Activated T-helper 2 cell treated with anti-CD3 and anti-CD28 coated beads, Interferon-gamma antibody, Interleukin-2, Interleukin-4, amounts not matched to agents 10 μg/mL and 5 μg/mL and 100 μg/mL, durations not matched to agents 14 hours and 24 hours and 36 hours (primary cell): ENCODE measurements around the gene PPP2R5D. TPM values are rescaled to one million over a fixed set of nuclear protein-coding genes. Genes with fewer than 3 reads are reported as not detected.
"Not testable (repeated sequence)": the region's sequence is repeated elsewhere in the genome, so short reads cannot be mapped to it uniquely, and the experiment has no call there.

Experiments used
- DNase-seq: peaks from one replicate; pipeline ENCODE4 v3.0.0; 2021; ENCODE audit warnings: low spot score
- H3K27ac Mint-ChIP-seq: one replicate; pipeline ENCODE4 v1.8.0; 2021; ENCODE audit warnings: mixed read lengths
- H3K27me3 Mint-ChIP-seq: one replicate; pipeline ENCODE4 v1.8.0; 2021; ENCODE audit warnings: low read depth, mixed read lengths
- H3K36me3 Mint-ChIP-seq: one replicate; pipeline ENCODE4 v1.8.0; 2021; ENCODE audit warnings: low read depth, mixed read lengths
- H3K4me1 Mint-ChIP-seq: one replicate; pipeline ENCODE4 v1.8.0; 2021; ENCODE audit warnings: low read depth, mixed read lengths
- H3K4me3 Mint-ChIP-seq: one replicate; pipeline ENCODE4 v1.8.0; 2021; ENCODE audit warnings: low read depth, mild to moderate bottlenecking, moderate library complexity, mixed read lengths
- H3K9me3 Mint-ChIP-seq: one replicate; pipeline ENCODE4 v1.8.0; 2021; ENCODE audit warnings: mixed read lengths
- intact Hi-C: fragments of 100-400 bp; cut with micrococcal nuclease; formaldehyde crosslinking; loops from one replicate; pipeline ENCODE4 v1.15.1; 2023
- total RNA-seq: library from RNA; stranded (reverse); gene quantifications from 2 replicates; pipeline ENCODE4 v1.2.3, GENCODE V29; 2022

The PPP2R5D gene
- total RNA-seq, 1 donor from 2014 or later: 63.2 TPM

DNA sequence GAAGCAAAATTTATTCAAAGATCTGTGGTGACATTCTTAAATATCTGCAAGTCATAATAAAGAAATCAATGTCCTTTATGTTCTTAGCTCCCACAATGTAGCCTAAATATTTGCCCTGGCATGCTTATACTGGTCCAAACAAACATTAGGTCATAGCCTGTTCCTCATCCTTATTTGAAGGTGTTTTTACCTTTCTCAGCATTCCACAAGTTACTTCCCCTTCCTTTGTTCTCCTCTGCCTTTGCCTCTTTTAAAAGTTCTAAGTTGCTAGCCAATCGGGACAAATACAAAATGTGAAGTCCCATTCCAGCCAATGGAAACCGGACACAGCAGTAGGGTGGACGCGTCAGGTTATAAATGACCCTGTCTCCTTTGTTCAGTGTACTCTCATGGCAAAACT lies 30.0 kb upstream of the PPP2R5D start:
- H3K4me3 Mint-ChIP-seq, intact Hi-C loops, DNase-seq, H3K9me3 Mint-ChIP-seq, H3K27ac Mint-ChIP-seq, H3K36me3 Mint-ChIP-seq, H3K27me3 Mint-ChIP-seq, H3K4me1 Mint-ChIP-seq: not testable (repeated sequence)

DNA sequence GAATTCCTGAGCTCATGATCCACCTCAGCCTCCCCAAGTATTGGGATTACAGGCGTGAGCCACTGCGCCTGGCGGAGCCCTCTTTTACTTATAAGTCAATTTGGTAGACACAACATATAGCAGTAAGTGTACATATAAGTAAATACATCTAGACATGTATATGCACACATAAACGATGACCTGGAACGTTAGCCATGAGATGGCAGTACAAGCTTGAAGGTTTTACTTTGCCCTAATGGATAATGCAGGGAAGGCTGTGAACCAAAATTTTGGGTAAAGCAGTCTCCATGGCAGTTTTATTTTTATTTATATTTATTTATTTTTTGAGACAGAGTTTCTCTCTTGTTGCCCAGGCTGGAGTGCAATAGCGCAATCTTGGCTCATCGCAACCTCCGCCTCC lies 26.2 kb upstream of the PPP2R5D start:
- H3K27me3 Mint-ChIP-seq: peaks cover 9% of the 10 kb centered on the region

GRCh38 chr6:42959917-42960242 lies 24.5 kb upstream of the PPP2R5D start:
- Mint-ChIP-seq H3K36me3 (peaks cover 23% of the 10 kb centered on the region), H3K27me3 (peaks cover 9% of the 10 kb centered on the region), H3K4me3 (peak overlapping the region; percentile 26), H3K4me1 (peaks cover 10% of the 10 kb centered on the region), H3K9me3 (no peaks in the 10 kb centered on the region), H3K27ac (no peak overlapping the region)
- intact Hi-C loops: no loop called here
- no peak for DNase-seq

More for the DNA sequence above, 26.2 kb upstream of the PPP2R5D start:
- peaks cover 13% of the 10 kb centered on the region for H3K36me3 Mint-ChIP-seq
- H3K27ac Mint-ChIP-seq: no peak overlapping the region
- H3K9me3 Mint-ChIP-seq: no peaks in the 10 kb centered on the region
- intact Hi-C loops: no loop called here
- DNase-seq: no peak
- no peak overlapping the region for H3K4me3 Mint-ChIP-seq
- H3K4me1 Mint-ChIP-seq: peaks cover 10% of the 10 kb centered on the region

GRCh38 chr6:42960243-42961019 lies 23.9 kb upstream of the PPP2R5D start, which contains the start of gene GNMT:
GNMT (plus strand) TSS chr6:42960754; CDS start chr6:42960768, 14 bp downstream.
- Mint-ChIP-seq H3K4me3 (peak within 1 kb of the TSS; percentile 26), H3K4me1 (peaks cover 10% of the 10 kb centered on the region), H3K27ac (no peak within 1 kb of the TSS), H3K36me3 (peaks cover 23% of the 10 kb centered on the region), H3K9me3 (no peaks in the 10 kb centered on the region), H3K27me3 (peaks cover 9% of the 10 kb centered on the region)
- no peak for DNase-seq
- intact Hi-C loops: no loop called here

- DNase-seq: no peak
- H3K4me3 Mint-ChIP-seq: no peak overlapping the region
- peaks cover 23% of the 10 kb centered on the region for H3K36me3 Mint-ChIP-seq
- intact Hi-C loops: no loop called here
- H3K9me3 Mint-ChIP-seq: no peaks in the 10 kb centered on the region
- peaks cover 10% of the 10 kb centered on the region for H3K4me1 Mint-ChIP-seq
- no peak overlapping the region for H3K27ac Mint-ChIP-seq
- H3K27me3 Mint-ChIP-seq: peaks cover 9% of the 10 kb centered on the region
Measured at GRCh38 chr6:42961020-42961470, 23.3 kb upstream of the PPP2R5D start.

DNA sequence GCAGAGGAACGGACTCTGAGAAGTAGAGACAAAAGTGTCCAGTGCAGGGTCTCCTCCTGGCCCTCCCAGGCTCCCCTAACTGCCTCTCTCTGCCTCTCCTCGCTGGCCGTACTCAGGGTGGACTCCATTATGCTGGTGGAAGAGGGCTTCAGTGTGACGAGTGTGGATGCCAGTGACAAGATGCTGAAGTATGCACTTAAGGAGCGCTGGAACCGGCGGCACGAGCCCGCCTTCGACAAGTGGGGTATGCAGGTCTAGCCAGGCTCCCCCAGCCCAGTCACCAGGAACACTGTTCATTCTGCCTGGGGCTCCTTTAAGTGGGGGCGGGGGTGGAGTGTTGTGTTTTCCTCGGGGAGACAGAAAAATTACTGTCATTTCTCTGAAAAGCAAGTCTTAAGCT lies 22.3 kb upstream of the PPP2R5D start:
- Mint-ChIP-seq H3K27ac (no peak overlapping the region), H3K4me3 (no peak overlapping the region), H3K36me3 (peaks cover 23% of the 10 kb centered on the region), H3K4me1 (peaks cover 10% of the 10 kb centered on the region), H3K9me3 (no peaks in the 10 kb centered on the region), H3K27me3 (peaks cover 9% of the 10 kb centered on the region)
- no peak for DNase-seq
- intact Hi-C loops: no loop called here

- Mint-ChIP-seq H3K4me3 (no peak overlapping the region), H3K27ac (no peak overlapping the region), H3K27me3 (peaks cover 9% of the 10 kb centered on the region), H3K36me3 (peaks cover 27% of the 10 kb centered on the region), H3K4me1 (peaks cover 10% of the 10 kb centered on the region), H3K9me3 (no peaks in the 10 kb centered on the region)
- no peak for DNase-seq
- intact Hi-C loops: no loop called here
Measured at GRCh38 chr6:42962502-42963178, 21.7 kb upstream of the PPP2R5D start.

DNA sequence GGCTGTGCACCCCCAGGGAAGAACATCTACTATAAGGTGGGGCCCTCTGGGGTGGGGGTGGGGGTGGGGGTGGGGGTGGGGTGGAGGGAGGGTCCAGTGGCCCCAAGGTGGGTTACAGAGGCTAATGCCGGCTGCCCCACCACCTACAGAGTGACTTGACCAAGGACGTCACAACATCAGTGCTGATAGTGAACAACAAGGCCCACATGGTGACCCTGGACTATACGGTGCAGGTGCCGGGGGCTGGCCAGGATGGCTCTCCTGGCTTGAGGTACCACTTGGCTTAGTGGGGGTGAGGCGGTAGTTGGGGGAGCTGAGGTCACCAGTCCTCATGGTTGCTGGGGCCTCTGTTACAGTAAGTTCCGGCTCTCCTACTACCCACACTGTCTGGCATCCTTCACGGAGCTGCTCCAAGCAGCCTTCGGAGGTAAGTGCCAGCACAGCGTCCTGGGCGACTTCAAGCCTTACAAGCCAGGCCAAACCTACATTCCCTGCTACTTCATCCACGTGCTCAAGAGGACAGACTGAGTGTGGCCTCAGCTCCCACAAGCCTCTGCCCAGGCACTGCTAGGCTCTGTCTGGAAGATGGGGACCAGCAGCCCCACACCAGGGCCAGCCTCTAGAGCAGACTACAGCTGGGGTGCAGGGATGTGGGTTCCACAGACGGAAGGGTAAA lies 21.1 kb upstream of the PPP2R5D start:
- intact Hi-C loops: no loop called here
- H3K4me3 Mint-ChIP-seq: no peak overlapping the region
- peaks cover 9% of the 10 kb centered on the region for H3K27me3 Mint-ChIP-seq
- no peak for DNase-seq
- H3K9me3 Mint-ChIP-seq: no peaks in the 10 kb centered on the region
- peaks cover 10% of the 10 kb centered on the region for H3K4me1 Mint-ChIP-seq
- H3K27ac Mint-ChIP-seq: no peak overlapping the region
- H3K36me3 Mint-ChIP-seq: peaks cover 30% of the 10 kb centered on the region

DNA sequence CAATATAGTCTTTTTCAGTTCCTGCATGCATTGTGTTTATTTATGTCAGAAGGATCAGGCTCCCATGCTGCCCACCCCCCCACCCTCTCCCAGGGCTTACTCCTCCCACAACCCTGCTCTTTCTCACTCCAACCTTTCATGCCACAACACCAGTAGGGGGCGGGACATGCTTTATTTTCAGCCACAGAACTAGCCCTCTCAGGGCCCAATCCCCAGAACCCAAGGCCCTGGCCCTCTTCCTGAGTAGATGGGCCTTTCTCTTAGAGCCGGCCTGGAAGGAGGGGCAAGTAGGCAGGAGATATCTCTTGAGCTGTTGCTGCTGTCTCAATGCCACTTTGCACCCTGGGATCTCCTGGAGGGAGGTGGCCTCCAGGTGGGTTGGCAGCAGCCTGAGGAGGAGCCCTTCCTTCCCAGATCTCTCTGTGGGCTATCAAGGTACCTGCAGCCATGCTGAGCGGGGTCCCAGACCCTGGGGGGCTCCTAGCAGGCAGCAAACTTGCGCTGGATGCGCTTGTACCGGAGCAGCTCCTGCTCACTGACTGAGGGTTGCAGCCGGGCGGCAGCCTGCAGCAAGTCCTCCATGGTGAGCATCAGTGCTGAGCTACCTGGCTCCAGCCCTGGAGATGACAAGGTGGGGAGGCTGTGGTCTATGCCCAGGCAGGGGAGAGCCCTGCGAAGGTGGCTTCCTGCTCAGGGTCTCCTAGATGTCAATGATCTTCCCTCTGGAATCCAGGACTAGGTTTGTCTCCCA lies 20.3 kb upstream of the PPP2R5D start:
- Mint-ChIP-seq H3K9me3 (no peaks in the 10 kb centered on the region), H3K27ac (no peak overlapping the region), H3K4me3 (no peak overlapping the region), H3K4me1 (peaks cover 10% of the 10 kb centered on the region), H3K27me3 (peaks cover 9% of the 10 kb centered on the region), H3K36me3 (peaks cover 30% of the 10 kb centered on the region)
- intact Hi-C loops: no loop called here
- no peak for DNase-seq

DNA sequence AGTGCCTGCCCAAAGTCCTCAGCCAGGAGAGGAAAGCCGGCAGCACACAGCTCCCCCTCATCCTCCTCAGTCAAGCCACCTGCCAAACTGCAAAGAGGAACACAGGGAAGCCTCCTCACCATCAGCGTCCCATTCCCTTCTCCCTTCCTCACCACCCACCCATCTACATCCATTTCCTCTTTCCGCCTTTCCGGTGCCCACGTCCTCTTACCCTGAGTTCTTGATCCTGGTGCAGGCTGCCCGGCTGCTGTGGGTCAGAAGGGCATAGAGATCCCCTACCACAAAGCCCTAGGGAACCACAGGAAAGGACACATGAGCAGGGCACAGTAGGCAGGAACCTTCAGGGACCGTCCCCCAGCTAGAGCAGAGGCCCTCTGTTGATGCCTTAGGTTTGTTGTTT lies 17.8 kb upstream of the PPP2R5D start:
- peaks cover 41% of the 10 kb centered on the region for H3K36me3 Mint-ChIP-seq
- H3K27ac Mint-ChIP-seq: no peak overlapping the region
- H3K4me1 Mint-ChIP-seq: peaks cover 4% of the 10 kb centered on the region
- no peak overlapping the region for H3K4me3 Mint-ChIP-seq
- no peak for DNase-seq
- H3K27me3 Mint-ChIP-seq: no peaks in the 10 kb centered on the region
- intact Hi-C loops: no loop called here
- H3K9me3 Mint-ChIP-seq: no peaks in the 10 kb centered on the region

GRCh38 chr6:42967228-42967627 lies 17.1 kb upstream of the PPP2R5D start:
- intact Hi-C loops: no loop called here
- no peak for DNase-seq
- Mint-ChIP-seq H3K4me3 (no peak overlapping the region), H3K9me3 (no peaks in the 10 kb centered on the region), H3K36me3 (peaks cover 38% of the 10 kb centered on the region), H3K4me1 (peaks cover 5% of the 10 kb centered on the region), H3K27ac (no peak overlapping the region), H3K27me3 (no peaks in the 10 kb centered on the region)

DNA sequence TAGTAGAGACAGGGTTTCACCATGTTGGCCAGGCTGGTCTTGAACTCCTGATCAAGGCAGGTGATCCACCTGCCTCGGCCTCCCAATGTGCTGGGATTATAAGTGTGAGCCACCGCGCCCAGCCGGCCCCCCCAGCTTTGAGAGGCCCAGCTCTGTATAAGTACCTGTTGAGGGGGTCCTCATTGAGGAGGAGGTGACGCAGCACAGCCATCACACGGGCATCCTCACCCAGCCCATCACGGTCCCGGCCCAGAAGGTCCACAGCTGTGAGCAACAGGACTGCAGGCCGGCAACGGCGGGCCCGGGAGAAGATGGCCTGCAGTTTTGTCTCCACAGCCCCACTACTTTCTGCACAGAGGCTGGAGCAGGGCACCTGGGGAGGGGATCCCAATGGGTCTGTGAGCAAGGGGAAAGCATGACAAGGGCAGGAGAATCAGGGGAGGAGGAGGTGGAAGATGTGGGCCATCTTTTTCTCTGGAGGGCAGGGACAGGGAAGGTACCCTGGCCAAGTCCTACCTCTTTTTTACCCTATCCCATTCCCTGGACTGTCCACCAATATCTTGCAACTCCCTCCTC lies 16.2 kb upstream of the PPP2R5D start:
- no peak for DNase-seq
- H3K4me3 Mint-ChIP-seq: no peak overlapping the region
- H3K9me3 Mint-ChIP-seq: no peaks in the 10 kb centered on the region
- H3K27me3 Mint-ChIP-seq: no peaks in the 10 kb centered on the region
- H3K36me3 Mint-ChIP-seq: peaks cover 32% of the 10 kb centered on the region
- H3K4me1 Mint-ChIP-seq: peaks cover 5% of the 10 kb centered on the region
- H3K27ac Mint-ChIP-seq: no peak overlapping the region
- intact Hi-C loops: no loop called here
